Central memory CD4-positive, alpha-beta T cell (primary cell): ENCODE measurements around the gene PERCC1.
A peak's percentile ranks its signal among the peaks of the same experiment; 100 is the strongest.

ENCODE experiments used
- DNase-seq: peaks from one replicate; pipeline ENCODE4 v3.0.0; 2022

PERCC1 gene

DNA sequence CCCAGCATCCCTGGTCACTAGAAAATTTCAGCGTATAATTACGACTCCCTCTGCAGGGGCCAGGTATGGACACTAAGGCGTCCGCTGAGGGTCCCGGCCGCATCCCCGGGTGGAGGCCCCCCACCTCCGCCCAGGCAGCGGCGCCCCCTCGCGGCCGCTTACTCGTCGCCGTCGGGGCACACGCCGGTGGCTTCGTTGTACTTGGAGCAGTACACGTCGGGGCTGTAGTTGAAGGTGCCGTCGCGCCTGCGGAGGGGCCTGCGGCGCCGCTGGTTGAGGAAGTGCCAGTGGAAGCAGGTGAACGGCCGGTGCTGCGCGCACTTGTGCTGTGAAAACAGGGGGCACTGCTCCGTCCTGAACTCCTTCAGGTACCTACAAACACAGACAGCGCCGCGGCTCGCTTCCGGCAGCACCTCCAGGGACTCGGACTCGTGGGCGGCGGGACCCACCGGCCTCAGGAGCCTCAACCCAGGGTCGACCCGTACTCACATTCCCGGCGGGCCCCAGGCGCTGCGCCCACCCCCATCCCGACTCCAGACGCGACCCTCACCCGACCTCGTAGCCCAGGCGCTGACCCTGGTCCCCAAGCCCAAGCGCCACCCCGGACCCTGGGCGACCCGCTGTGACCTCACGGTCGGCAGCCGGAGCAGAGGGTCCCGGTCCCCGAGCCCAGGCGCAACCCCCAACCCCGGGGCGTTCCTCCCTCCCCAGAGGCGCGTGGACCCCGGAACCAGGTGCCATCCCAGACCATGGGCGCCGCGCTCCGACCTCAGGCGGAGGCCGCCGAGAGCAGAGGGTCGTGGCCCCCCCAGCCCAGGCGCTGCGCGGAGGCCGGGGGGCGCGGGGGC lies 17.0 kb upstream of the PERCC1 start:
- DNase-seq, result peak; percentile 48

DNA sequence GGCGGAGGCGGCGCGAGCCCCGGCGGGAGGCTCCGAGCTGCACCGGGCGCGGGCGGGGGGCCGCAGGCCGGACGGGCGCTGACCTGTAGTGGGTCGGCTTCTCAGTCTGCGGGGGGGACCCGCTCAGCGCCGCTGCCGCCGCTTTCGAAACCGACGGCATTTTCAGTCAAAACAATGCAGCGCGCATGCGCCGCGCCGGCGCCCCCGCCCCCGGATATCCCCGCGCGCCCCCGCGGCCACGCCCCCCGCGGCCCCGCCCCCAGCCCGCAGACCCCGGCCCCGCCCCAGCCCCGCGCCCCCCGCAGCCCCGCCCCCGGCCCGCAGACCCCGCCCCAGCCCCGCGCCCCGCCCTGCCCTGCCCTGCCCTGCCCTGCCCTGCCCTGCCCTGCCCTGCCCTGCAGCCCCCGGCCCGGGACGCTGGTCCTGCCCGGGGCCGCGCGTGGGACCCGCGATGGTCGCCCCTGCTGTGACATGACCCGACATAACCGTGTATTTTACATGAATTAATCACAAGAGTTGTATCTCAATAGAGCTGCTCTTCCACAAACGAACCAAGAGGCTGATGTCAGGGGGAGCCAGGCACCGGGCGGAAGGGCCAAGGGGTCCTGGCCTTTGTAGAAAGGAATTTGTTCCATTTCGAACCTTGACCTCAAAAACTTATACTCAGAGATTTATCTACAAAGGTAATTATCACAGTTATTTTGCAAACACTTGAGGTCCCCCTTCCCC lies 16.2 kb upstream of the PERCC1 start, which contains the start of gene UNKL:
Gene UNKL (minus strand): TSS at position 173 of the 729 bp plus-strand sequence. CDS start 13 bp downstream, at position 160.
- peak; percentile 73 for DNase-seq

DNA sequence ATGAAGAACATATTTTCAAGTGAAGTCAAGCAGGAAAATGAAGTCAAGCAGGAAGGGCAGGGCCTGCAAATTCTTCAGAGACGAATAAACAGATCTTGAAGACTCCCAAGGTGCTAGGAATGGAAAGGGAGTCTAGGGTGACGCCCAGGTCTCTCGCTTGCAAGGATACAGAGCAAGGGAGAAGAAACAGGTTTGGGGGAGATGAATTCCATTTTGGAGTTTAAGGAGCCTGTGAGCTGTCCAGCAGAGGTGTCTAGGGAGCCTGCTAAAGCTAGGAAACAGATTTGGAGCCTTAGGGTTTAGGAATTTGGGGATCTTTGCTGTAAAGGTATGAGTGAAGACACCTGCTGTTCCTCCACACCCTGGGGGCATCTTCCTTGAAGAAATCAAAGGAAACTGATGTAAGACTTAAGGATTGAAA lies 14.3 kb upstream of the PERCC1 start:
- DNase-seq, result no peak

DNA sequence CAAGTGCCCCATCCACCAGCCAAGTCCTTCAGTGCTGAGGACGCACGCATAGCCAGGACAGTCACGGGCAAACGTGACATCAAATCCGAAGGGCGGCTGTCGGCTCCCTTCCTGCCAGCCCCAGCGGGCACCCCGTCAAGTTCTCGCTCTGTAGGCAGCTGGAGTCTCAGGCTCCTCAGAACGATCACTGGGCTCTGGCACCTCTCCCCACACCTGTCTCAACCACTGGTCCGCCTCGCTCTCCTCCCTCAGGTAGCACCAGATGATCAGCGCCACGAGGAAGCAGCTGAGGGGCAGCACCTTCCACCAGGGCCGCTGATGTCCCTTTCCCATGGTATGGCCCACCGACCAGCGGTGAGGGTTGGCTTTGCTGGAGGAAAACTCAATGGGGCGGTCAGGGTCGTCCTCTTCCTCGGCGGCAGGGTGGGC lies 10.8 kb upstream of the PERCC1 start:
- no peak for DNase-seq

DNA sequence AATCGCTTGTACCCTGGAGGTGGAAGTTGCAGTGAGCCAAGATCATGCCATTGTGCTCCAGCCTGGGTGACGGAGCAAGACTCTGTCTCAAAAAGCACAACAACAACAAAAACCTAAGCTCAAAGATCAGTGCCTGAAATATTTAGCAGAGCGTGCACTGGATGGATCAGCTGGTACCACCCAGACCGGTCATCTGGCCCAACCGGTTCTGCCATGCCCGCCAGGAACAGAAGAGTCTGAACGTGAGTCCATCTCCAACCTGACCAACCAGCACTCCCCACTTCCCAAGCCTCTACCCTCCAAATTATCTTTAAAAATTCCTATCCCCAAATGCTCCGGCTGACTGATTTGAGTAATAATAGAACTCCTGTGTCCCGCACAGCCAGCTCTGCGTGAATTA lies 8.8 kb upstream of the PERCC1 start:
- no peak for DNase-seq

DNA sequence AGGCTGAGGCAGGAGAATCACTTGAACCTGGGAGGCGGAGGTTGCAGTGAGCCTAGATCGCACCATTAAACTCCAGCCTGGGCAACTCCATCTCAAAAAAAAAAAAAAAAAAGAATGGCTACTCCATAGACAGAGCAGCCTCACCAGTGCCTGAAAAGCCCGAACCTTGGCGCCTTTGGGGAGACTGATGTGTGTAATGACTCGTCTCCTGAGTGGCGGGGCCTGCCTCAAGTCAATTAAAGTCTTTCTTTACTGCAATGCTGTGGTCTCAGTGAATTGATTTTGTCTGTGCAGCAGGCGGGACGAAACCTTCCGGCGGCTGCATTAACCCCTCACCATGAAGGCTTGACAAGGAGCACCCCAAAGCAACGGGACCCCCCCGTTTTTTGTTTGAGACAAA lies 6.8 kb upstream of the PERCC1 start:
- DNase-seq, result no peak

DNA sequence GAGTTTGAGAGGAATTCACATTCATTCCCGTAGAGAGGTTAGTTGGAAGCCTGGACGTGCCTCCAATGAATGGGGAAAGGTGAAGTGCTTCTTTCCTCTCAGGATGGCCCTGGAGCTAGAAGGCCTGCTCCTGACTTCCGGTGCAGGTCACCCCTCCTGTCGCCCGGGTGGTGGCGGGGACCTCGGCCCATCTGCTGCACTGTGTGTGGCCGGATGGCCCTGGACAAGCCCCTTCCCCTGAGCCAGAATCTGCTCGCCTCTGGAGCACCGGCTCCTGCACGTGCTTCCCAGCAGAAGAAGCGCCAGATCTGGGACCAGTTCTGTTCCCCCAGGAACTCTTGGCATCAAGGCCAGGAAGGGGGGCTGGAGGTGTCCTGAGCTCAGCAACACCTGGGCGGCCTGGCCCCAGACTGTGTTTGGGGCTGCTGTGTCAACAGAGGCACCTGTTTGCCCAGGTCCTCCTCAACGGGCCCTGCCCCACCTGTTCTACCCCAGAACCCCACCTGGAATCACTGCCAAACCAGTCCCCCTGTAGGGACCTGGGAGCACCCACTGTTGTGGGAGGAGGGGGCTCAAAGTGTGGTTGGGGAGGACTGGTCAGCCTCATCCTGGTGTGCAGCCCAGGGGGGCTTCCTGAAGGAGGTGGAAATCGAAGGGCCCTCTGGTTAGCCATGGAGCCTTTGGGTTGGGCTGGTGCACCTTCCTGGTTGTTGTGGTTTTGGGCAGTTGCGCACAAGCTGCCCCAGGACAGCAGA lies 5.1 kb upstream of the PERCC1 start:
- no peak for DNase-seq

DNA sequence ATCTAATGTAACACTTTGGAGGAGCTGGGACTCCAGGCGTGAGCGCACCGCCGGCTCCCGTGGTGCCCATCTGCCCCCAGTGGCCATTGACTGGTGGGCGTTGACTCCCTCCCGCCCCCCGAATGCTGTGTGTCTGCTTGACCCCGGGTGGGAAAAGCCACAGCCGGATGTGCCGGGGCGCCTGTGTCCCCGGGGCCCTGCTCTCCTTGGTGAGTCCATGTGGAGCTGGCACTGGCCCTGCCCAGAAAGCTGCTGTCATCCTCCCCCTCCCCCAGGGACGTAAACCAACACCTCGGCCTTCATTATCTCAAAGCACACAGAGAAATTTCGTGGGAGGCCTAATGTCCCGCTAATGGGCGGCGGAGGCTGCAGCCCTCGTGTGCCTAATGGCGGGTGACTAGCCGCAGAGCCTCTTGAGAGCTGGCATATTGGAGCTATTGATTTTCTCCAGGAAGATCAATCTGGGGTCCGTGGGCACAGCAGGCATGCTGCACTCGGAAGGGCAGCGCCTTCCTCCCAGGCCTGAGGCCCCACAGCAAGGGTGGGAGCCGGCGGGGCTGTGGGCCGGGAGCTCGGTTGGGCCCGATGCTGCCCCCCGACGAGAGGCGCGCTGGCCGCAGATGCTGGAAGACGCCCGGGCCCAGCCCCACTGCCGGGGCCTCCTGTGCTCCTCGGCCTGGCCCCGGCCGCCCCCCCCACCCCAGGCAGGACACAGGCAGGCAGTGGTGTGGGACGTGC lies 4.0 kb upstream of the PERCC1 start:
- DNase-seq, result no peak

DNA sequence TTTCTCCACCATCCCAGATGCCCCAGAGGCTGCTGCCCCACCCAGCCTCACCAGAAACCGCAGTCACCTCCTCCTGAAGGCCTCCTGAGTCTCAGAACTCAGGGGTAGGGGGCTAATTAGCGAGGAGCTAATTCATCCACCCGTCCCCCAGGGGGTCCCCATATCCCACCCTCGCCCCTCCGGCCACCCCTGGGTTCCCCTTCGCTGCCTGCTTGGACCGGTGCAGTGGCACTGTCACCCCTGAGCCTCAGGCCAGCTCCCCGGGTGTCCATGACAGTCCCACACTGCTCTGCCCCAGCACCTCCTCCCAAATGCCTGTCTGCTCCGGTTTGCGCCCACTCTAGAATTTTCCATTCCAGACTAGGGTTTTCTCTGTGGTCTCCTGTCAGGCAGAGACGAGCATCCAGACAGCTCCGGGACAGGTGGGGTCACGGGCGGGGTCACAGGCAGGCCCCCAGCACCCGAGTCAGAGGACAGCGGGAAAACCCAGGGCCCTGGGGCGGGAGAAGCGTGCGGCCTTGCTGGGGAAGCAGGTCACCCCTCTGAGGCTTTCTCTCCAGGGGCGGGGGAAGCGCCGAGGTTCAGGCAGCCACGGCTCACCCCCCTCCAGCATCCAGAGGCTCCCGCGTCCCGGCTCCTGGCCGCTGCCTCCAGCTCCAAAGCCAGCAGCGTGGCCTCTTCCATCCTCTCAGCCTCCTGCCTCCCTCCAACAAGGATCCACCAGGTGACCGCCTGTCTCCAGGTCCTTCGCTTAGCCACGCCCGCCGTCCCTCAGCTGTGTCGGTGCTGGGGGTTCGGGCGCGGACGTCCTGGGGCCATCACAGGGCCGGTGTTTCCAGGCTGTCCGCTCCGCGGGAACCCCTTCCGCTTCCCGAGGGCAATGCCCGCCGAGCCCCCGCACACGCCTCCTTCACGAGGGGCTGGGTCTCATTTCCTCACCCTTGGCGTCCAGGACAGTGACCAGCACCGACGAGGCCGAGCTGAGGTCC lies 3.1 kb upstream of the PERCC1 start:
- DNase-seq, result no peak

DNA sequence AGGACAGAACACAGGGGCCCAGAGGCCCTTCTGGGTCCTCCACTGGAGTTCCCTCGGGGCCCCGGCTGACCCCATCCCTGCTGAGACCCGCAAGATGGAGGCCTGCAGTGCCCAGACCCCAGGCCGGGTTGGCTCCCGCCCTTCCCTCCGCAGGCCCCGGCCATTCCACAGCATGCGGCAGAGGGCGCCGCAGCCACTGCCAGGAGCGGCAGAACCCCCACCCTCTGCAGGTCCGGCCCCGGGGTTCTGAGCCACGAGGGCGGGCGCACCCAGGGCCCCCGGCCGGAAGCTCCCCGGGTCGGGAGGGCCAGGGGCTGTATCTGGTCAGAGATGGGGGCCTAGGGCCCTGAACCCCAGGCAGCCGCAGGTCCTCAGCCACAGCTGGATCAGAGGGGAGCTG lies 2.4 kb upstream of the PERCC1 start:
- DNase-seq, result no peak

DNA sequence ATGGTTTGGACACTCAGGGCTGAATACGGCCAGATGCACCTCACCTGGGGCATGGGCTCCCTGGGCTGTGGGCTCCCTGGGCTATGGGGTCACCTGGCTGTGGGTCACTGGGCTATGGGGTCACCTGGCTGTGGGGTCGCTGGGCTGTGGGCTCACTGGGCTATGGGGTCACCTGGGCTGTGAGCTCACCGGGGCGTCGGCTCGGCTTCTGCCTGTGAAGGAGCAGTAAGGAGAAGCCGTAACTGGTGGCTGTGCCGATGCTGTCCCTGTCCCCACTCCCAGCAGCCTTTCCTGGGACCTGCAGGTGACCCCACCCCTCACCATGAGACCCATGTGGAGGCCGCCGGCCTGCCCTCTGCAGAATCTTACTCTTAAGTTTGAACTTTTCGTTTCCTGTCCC lies 1.9 kb upstream of the PERCC1 start:
- DNase-seq, result no peak

DNA sequence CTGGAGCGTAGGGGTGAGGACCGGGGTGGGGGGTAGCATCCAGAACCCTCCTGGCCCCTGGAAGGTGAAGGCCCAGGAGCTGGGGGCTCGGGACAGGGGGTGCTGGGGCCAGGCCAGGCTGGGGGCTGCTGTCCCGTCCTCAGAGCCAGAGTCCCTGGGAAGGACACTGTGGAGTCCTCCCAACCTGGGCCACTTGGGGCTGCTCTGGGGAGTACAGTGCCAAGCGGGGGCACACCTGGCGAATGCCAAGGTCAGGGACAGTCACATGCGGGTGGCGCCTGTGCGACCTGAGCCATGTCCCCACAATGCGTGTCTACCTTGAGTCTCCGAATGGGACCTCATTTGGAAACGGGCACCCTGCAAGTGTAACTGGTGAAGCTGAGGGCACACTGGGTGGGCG lies 1.2 kb upstream of the PERCC1 start:
- no peak for DNase-seq

DNA sequence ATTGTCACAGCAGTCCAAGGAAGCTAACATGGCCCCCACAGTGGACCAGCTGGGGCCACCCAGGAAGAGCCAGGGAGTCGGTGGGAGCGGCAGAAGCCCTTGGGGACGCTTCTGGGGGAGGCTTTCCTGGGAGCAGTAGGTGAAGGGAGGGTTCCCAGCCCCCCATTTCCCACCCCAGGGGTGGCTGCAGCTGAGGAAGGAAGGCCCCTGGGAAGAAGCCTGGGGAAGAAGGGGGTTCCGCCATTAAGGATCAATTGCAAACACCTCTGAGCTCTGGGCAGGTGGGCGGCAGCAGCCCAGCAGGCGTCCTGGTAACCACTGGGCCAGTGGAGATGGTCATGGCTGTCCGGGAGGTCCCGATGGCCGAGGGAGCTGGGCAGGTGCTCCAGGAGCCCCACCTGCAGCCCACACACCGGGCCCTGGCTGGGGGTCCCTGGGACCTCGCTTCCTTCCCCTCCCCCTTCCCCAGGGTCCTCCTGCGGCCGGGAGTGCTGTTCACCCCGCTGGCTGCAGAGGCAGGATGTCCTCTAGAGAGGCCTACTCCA lies 592 bp upstream of the PERCC1 start:
- no peak for DNase-seq

DNA sequence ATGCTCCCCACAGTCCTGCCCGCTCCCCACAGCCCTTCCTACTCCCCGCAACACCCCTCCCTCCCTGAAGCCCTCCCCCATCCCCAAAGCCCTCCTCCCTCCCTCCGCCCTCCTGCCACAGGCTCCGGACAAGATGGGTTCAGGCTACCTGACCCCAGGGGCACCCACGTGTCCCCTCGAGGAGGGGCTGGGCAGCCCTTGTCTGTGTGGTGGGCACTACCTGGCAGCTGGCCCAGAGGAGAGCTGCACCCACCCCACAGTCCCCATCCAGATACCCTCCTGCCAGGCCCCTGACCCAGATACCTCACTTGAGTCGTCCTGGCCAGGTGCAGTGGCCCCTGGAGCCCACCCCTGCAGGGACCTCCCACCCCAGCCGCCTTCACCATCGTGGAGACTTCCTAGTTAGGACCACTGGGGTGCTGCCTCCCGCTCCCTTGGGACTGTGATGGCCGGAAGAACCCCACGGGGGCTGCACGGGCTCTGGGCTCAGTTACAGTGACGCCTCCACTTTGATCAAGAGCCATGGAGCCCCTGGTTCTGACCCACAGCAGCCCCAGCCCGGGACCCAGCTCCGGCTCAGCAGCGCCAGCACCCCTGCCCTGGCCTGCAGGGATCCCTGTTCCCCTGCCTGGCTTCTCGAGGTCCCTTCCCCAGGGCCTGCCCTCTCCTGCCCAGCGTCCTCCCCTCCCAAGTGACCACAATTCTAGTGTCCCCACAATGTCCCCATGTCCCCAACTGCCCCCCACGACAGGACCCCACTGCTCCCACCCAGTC lies 806 bp downstream of the PERCC1 start:
- DNase-seq, result no peak

DNA sequence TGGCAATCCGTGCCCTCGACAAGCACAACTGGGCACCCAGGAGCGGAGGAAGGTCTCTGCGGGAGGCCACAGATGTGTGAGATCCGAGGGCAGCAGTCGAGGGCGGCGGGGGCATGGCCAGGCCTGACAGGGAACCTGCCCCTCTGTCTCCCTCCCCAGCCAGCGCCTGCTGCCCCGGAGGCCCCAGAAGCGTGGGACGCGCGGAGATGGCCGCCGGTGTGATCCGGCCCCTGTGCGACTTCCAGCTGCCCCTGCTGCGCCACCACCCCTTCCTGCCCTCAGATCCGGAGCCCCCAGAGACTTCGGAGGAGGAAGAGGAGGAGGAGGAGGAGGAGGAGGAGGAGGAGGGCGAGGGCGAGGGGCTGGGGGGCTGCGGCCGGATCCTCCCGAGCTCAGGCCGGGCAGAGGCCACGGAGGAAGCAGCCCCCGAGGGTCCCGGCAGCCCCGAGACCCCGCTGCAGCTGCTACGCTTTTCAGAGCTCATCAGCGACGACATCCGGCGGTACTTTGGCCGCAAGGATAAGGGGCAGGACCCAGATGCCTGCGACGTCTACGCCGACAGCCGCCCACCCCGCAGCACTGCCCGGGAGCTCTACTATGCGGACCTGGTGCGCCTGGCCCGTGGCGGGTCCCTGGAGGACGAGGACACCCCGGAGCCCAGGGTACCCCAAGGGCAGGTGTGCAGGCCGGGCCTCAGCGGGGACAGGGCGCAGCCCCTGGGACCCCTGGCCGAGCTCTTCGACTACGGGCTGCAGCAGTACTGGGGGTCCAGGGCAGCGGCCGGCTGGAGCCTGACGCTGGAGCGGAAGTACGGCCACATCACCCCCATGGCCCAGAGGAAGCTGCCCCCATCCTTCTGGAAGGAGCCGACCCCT lies 1.7 kb downstream of the PERCC1 start:
- DNase-seq, result no peak

DNA sequence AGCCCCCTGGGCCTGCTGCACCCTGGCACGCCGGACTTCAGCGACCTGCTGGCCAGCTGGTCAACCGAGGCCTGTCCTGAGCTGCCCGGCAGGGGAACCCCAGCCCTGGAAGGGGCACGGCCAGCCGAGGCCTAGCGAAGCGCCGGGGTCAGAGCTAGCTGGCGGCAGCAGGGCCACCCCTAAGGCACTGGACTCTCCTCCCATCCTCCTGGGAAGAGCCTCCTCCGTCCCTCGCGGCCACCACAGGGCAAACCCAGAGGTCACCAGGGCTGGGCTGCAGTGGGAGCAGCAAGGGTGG lies 2.3 kb downstream of the PERCC1 start:
- no peak for DNase-seq

DNA sequence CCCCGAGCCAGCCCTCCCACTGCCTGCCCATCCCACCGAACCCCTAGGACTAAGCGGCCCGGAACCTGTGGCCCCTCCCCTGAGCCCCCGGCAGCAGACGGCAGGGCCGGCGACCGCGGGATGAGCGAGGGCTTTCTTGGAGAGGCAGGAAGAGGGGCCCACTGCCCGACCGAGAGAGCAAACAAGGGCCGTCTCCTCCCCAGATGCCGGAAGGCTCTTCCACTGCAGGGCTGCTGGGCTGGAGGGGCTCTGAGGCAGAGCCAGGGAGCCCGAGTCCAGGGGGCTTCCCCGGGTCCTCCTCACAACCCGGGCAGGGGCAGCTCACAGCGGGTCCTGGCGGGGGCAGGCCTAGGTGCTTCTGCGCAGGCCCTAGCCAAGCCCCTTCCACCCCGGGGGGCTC lies 2.9 kb downstream of the PERCC1 start:
- no peak for DNase-seq

DNA sequence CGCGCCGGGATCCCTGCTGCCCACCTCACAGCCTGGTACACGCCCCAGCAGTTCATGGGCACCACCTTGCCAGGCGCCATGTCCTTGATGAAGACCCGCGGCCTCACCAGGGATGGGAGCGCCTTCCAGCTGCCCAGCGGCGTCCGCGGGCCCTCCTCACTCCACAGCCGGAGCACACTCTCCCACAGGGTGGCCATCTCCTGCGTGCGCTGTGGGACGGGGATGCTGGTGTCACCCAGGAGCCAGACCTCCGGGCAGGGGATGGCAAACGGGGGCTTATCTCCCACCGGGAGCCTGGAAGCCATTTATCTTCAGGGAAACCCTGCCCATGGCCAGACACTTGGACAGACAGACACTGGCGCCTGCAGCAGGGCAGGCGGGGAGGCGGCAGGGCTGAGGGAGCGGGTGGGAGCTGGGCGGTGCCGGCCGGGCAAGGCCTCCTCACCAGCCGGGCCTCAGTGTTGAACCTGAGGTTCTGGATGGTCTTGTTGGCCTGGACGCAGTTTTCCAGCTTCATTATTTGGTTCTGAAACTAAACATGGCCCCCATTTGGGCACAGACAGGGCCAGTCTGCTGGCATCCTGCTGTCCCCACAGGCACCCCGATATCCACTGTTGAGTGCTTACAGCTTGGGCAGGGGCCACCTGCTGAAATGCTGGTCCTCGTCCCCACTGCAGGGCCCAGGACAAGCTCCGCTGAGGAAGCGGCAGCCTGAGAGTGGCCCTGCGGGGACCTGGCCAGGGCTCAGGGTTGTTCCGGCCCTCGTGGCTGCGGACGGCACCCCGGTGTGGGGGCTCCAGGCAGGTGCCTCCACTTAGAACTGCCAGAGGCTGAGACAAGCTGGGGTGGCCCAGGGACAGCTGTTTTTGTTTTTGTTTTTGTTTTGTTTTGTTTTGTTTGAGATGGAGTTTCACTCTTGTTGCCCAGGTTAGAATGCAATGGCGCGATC lies 4.0 kb downstream of the PERCC1 start:
- DNase-seq, result no peak
